ENCODE measurements around the gene CDH13. TPM values are rescaled to one million over a fixed set of nuclear protein-coding genes. Genes with fewer than 3 reads are reported as not detected.

The CDH13 gene
- total RNA-seq, 4 donors from 2014 or later: 3.1 to 13.5 (median 8.9) TPM

- Histone ChIP-seq H3K36me3 (no peaks in the 10 kb centered on the region), H3K9me3 (no peaks in the 10 kb centered on the region), H3K27ac (replicated peaks in 1 of 4) (no peak overlapping the region), H3K4me3 (no peak overlapping the region), H3K4me1 (peaks cover 0 to 12% (median under 1%) of the 10 kb centered on the region in 4 donors), H3K27me3 (no peaks in the 10 kb centered on the region)
- intact Hi-C loops (cut with DNase I): no loop called here
- WGBS: 89% methylated on average over 4 of the region's 4 CpGs
- no peak for DNase-seq (ENCODE audit: extremely low spot score)
- no peak for TF ChIP-seq EP300 (IDR thresholded peaks at IDR 0.05)
- TF ChIP-seq POLR2A (IDR thresholded peaks at IDR 0.05; ENCODE audit: low read depth): no peak
- TF ChIP-seq CTCF (IDR thresholded peaks at IDR 0.05): no peak
- TF ChIP-seq POLR2AphosphoS5 (IDR thresholded peaks at IDR 0.05): no peak
Observed at GRCh38 chr16:82767808-82768207, 141.0 kb downstream of the CDH13 start.

DNA sequence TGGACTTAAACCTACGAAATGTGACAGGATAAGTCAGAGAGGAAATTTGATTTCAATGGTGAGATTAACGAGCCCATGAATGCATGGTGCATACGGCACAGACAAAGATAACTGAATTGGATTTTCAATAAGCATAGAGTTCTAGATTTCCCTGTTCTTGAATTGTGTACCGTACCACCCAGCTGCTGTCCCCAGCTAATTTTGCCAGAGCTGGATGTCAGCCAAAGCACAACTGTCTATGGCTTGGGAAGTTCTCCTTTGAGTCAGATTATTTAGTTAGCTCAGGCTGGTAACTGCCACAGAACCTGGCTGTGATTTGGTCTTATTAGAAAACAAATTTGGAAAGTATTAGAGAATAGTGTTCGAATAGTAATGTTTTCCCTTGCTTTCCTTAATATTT is 143.1 kb downstream of the CDH13 start:
- H3K27me3 ChIP-seq: no peaks in the 10 kb centered on the region
- 73% methylated on average over 5 of the region's 5 CpGs for WGBS
- TF ChIP-seq CTCF (IDR thresholded peaks at IDR 0.05) (no peak), POLR2AphosphoS5 (IDR thresholded peaks at IDR 0.05) (no peak), EP300 (IDR thresholded peaks at IDR 0.05) (no peak), POLR2A (IDR thresholded peaks at IDR 0.05; ENCODE audit: low read depth) (no peak)
- no peak overlapping the region for H3K27ac ChIP-seq (replicated peaks in 1 of 4)
- no peak overlapping the region for H3K4me3 ChIP-seq
- no peak for DNase-seq (ENCODE audit: extremely low spot score)
- intact Hi-C loops (cut with DNase I): no loop called here
- no peaks in the 10 kb centered on the region for H3K9me3 ChIP-seq
- peaks cover 0 to 12% (median 0%) of the 10 kb centered on the region in 4 donors for H3K4me1 ChIP-seq
- H3K36me3 ChIP-seq: no peaks in the 10 kb centered on the region

- TF ChIP-seq CTCF (IDR thresholded peaks at IDR 0.05) (no peak), POLR2AphosphoS5 (IDR thresholded peaks at IDR 0.05) (no peak), EP300 (IDR thresholded peaks at IDR 0.05) (no peak), POLR2A (IDR thresholded peaks at IDR 0.05; ENCODE audit: low read depth) (no peak)
- Histone ChIP-seq H3K9me3 (no peaks in the 10 kb centered on the region), H3K4me1 (peaks cover 0 to 12% (median 0%) of the 10 kb centered on the region in 4 donors), H3K27me3 (no peaks in the 10 kb centered on the region), H3K27ac (replicated peaks in 1 of 4) (no peak overlapping the region), H3K4me3 (no peak overlapping the region), H3K36me3 (no peaks in the 10 kb centered on the region)
- DNase-seq (ENCODE audit: extremely low spot score): no peak
- intact Hi-C loops (cut with DNase I): no loop called here
- WGBS: 85% methylated on average over 3 of the region's 3 CpGs
Observed at GRCh38 chr16:82772215-82772614, 145.4 kb downstream of the CDH13 start.

DNA sequence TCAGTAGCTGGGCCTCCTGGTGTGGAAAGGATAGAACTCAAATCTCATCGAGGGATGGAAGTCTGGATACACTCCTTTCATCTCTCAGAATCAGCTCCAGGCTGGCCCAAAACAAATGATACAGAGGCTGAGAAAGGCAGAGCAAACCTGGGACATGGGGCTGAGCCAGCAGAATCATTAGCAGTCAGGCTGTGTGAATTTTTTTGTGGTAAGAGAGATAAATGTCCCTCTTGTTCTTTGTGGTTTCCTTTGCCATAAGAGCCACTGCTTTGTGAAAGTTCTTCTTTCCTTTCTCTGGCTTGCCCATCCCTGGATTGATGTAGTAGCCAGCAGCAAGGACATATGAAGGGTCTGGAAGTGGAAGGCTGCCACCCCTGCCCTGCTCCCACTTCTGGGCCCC is 146.2 kb downstream of the CDH13 start:
- TF ChIP-seq EP300 (IDR thresholded peaks at IDR 0.05): no peak
- no peak for TF ChIP-seq POLR2A (IDR thresholded peaks at IDR 0.05; ENCODE audit: low read depth)
- no peak for TF ChIP-seq CTCF (IDR thresholded peaks at IDR 0.05)
- no peak for TF ChIP-seq POLR2AphosphoS5 (IDR thresholded peaks at IDR 0.05)
- Histone ChIP-seq H3K4me3 (no peak overlapping the region), H3K9me3 (no peaks in the 10 kb centered on the region), H3K4me1 (peaks cover 0 to 5% (median 0%) of the 10 kb centered on the region in 4 donors), H3K27me3 (no peaks in the 10 kb centered on the region), H3K36me3 (no peaks in the 10 kb centered on the region), H3K27ac (replicated peaks in 1 of 4) (no peak overlapping the region)
- DNase-seq (ENCODE audit: extremely low spot score): no peak
- intact Hi-C loops (cut with DNase I): no loop called here
- WGBS: 79% methylated on average over 1 of the region's 1 CpG

- intact Hi-C loops (cut with DNase I): no loop called here
- 75% methylated on average over 5 of the region's 5 CpGs for WGBS
- H3K4me3 ChIP-seq: no peak overlapping the region
- TF ChIP-seq POLR2AphosphoS5 (IDR thresholded peaks at IDR 0.05) (no peak), POLR2A (IDR thresholded peaks at IDR 0.05; ENCODE audit: low read depth) (no peak), CTCF (IDR thresholded peaks at IDR 0.05) (no peak), EP300 (IDR thresholded peaks at IDR 0.05) (no peak)
- no peak overlapping the region for H3K27ac ChIP-seq (replicated peaks in 1 of 4)
- DNase-seq (ENCODE audit: extremely low spot score): no peak
- no peaks in the 10 kb centered on the region for H3K27me3 ChIP-seq
- no peaks in the 10 kb centered on the region for H3K9me3 ChIP-seq
- peaks cover 0 to 10% (median under 1%) of the 10 kb centered on the region in 4 donors for H3K4me1 ChIP-seq
- H3K36me3 ChIP-seq: no peaks in the 10 kb centered on the region
Observed at GRCh38 chr16:82776470-82777146, 149.8 kb downstream of the CDH13 start.

All from esophagus muscularis mucosa (tissue), 4 donors.